Measurements from ENCODE around the gene BLOC1S5. TPM values are rescaled to one million over a fixed set of nuclear protein-coding genes. Genes with fewer than 3 reads are reported as not detected.

The BLOC1S5 gene
- total and polyA plus RNA-seq, 7 donors = 5.5 to 16.2 (median 12.3) TPM

- Histone ChIP-seq H3K4me1 (peaks cover 0 to 39% (median 31%) of the 10 kb centered on the region in 4 donors), H3K4me3 (no peak overlapping the region), H3K9me3 (no peaks in the 10 kb centered on the region), H3K36me3 (no peaks in the 10 kb centered on the region), H3K27me3 (peaks cover 0 to 4% (median 0%) of the 10 kb centered on the region in 3 donors), H3K27ac (no peak overlapping the region)
- WGBS, 2 donors = 95 to 96% methylated on average over 1 of the region's 1 CpG
- intact Hi-C loops (cut with DNase I) = no loop called here
- DNase-seq = no peak
- TF ChIP-seq POLR2AphosphoS5 (IDR thresholded peaks at IDR 0.05) (no peak), EP300 (IDR thresholded peaks at IDR 0.05) (no peak)
These were observed 63.6 kb downstream of the BLOC1S5 start for GRCh38 chr6:8000636-8001035.

GRCh38 chr6:8000188-8000596, 64.0 kb downstream of the BLOC1S5 start:
- no peak for TF ChIP-seq EP300 (IDR thresholded peaks at IDR 0.05)
- no peak for TF ChIP-seq POLR2AphosphoS5 (IDR thresholded peaks at IDR 0.05)
- TF ChIP-seq POLR2A (IDR thresholded peaks at IDR 0.05) = no peak
- TF ChIP-seq CTCF (IDR thresholded peaks at IDR 0.05) = no peak
- WGBS, 2 donors = 86 to 91% methylated on average over 4 of the region's 4 CpGs
- H3K36me3 ChIP-seq = no peaks in the 10 kb centered on the region
- no peak overlapping the region for H3K4me3 ChIP-seq
- DNase-seq = no peak
- no peaks in the 10 kb centered on the region for H3K9me3 ChIP-seq
- peaks cover 0 to 5% (median 0%) of the 10 kb centered on the region in 3 donors for H3K27me3 ChIP-seq
- no peak overlapping the region for H3K27ac ChIP-seq
- intact Hi-C loops (cut with DNase I) = no loop called here
- peaks cover 0 to 39% (median 31%) of the 10 kb centered on the region in 4 donors for H3K4me1 ChIP-seq

- no peaks in the 10 kb centered on the region for H3K9me3 ChIP-seq
- no peak for DNase-seq
- TF ChIP-seq EP300 (IDR thresholded peaks at IDR 0.05) (no peak), POLR2A (IDR thresholded peaks at IDR 0.05) (no peak), POLR2AphosphoS5 (IDR thresholded peaks at IDR 0.05) (no peak), CTCF (IDR thresholded peaks at IDR 0.05) (no peak)
- WGBS, 2 donors = 77 to 82% methylated on average over 3 of the region's 3 CpGs
- peaks cover 0 to 5% (median 0%) of the 10 kb centered on the region in 3 donors for H3K27me3 ChIP-seq
- peak overlapping the region in 1 of 4 donors; percentile 78 for H3K27ac ChIP-seq
- peaks cover 0 to 39% (median 31%) of the 10 kb centered on the region in 4 donors for H3K4me1 ChIP-seq
- no peaks in the 10 kb centered on the region for H3K36me3 ChIP-seq
- intact Hi-C loops (cut with DNase I) = loop anchor here (5.0 kb wide), 2 partner anchors 87 to 272 kb away; partner anchors contain the start of genes BMP6 and TXNDC5
- H3K4me3 ChIP-seq = no peak overlapping the region
These were observed 65.0 kb downstream of the BLOC1S5 start for GRCh38 chr6:7999201-7999600.

- H3K4me3 ChIP-seq = no peak overlapping the region
- DNase-seq = no peak
- TF ChIP-seq CTCF (IDR thresholded peaks at IDR 0.05) (no peak), POLR2AphosphoS5 (IDR thresholded peaks at IDR 0.05) (peak; percentile 31 to 91 (median 84)), EP300 (IDR thresholded peaks at IDR 0.05) (peak in 1 of 4 donors; percentile 49), POLR2A (IDR thresholded peaks at IDR 0.05) (no peak)
- intact Hi-C loops (cut with DNase I) = loop anchor here (5.0 kb wide), 2 partner anchors 86 to 271 kb away; partner anchors contain the start of genes BMP6 and TXNDC5
- WGBS, 2 donors = 79 to 87% methylated on average over 7 of the region's 7 CpGs
- peaks cover 0 to 39% (median 31%) of the 10 kb centered on the region in 4 donors for H3K4me1 ChIP-seq
- no peaks in the 10 kb centered on the region for H3K36me3 ChIP-seq
- H3K9me3 ChIP-seq = no peaks in the 10 kb centered on the region
- H3K27ac ChIP-seq = peak overlapping the region in 3 of 4 donors; percentile 14 to 78 (median 66)
- peaks cover 0 to 5% (median 0%) of the 10 kb centered on the region in 3 donors for H3K27me3 ChIP-seq
These were observed 66.0 kb downstream of the BLOC1S5 start for GRCh38 chr6:7998103-7998725.

GRCh38 chr6:7997286-7997685, 66.9 kb downstream of the BLOC1S5 start:
- Histone ChIP-seq H3K9me3 (no peaks in the 10 kb centered on the region), H3K4me1 (peaks cover 0 to 46% (median 37%) of the 10 kb centered on the region in 4 donors), H3K27me3 (peaks cover 0 to 5% (median 0%) of the 10 kb centered on the region in 3 donors), H3K36me3 (no peaks in the 10 kb centered on the region), H3K4me3 (no peak overlapping the region), H3K27ac (peak overlapping the region in 2 of 4 donors; percentile 66 to 78)
- intact Hi-C loops (cut with DNase I) = loop anchor here (5.0 kb wide), 2 partner anchors 85 to 270 kb away; partner anchors contain the start of genes BMP6 and TXNDC5
- DNase-seq = no peak
- WGBS, 2 donors = 66 to 72% methylated on average over 3 of the region's 3 CpGs
- TF ChIP-seq POLR2AphosphoS5 (IDR thresholded peaks at IDR 0.05) (peak in 3 of 4 donors; percentile 56 to 82 (median 80)), CTCF (IDR thresholded peaks at IDR 0.05) (no peak), POLR2A (IDR thresholded peaks at IDR 0.05) (no peak), EP300 (IDR thresholded peaks at IDR 0.05) (peak in 1 of 4 donors; percentile 33)

All from sigmoid colon (tissue), 7 donors.